Astrocyte (in vitro differentiated cells and primary cell): Measurements from ENCODE around the gene ATG2B. TPM values are rescaled to one million over a fixed set of nuclear protein-coding genes. Genes with fewer than 3 reads are reported as not detected.
"Not testable (repeated sequence)": the region's sequence is repeated elsewhere in the genome, so short reads cannot be mapped to it uniquely, and the experiment has no call there.

Source experiments
- DNase-seq: peaks from one replicate; pipeline ENCODE4 v3.0.0-alpha.2; 2010; ENCODE audit warnings: low read depth
- FAIRE-seq: peaks from 2 replicates; lab custom pipeline; 2011; peaks lifted over from hg19 to GRCh38; lab: Jason Lieb, UNC
- H2AFZ ChIP-seq: 2 replicates; pipeline ENCODE4 v1.6.0; 2012; ENCODE audit warnings: low read depth, low read length, inconsistent platforms
- H3K27ac ChIP-seq: 2 replicates; pipeline ENCODE4 v1.5.1; 2011; ENCODE audit warnings: low read depth, low read length, inconsistent platforms
- H3K27me3 ChIP-seq: 2 replicates; pipeline ENCODE4 v1.6.0; 2011; ENCODE audit warnings: low read length, inconsistent platforms; ENCODE audit not compliant: insufficient read depth
- H3K36me3 ChIP-seq: 2 replicates; pipeline ENCODE4 v1.5.1; 2011; ENCODE audit warnings: low read length, inconsistent platforms; ENCODE audit not compliant: insufficient read depth
- H3K4me1 ChIP-seq: 2 replicates; pipeline ENCODE4 v1.5.1; 2011; ENCODE audit warnings: low read length, inconsistent platforms; ENCODE audit not compliant: insufficient read depth
- H3K4me2 ChIP-seq: 2 replicates; pipeline ENCODE4 v1.6.0; 2012; ENCODE audit warnings: low read length, inconsistent platforms
- H3K4me3 ChIP-seq: 2 replicates; pipeline ENCODE4 v1.5.1; 2011; ENCODE audit warnings: low read depth, mild to moderate bottlenecking, low read length, inconsistent platforms; ENCODE audit not compliant: insufficient read depth
- H3K79me2 ChIP-seq: 2 replicates; pipeline ENCODE4 v1.6.0; 2012; ENCODE audit warnings: mild to moderate bottlenecking, low read length, inconsistent platforms; ENCODE audit not compliant: insufficient read depth
- H3K9ac ChIP-seq: 2 replicates; pipeline ENCODE4 v1.6.0; 2012; ENCODE audit warnings: mild to moderate bottlenecking, low read length, inconsistent platforms
- H3K9me3 ChIP-seq: 2 replicates; pipeline ENCODE4 v1.5.1; 2012; ENCODE audit warnings: low read depth, mild to moderate bottlenecking, low read length, inconsistent platforms; ENCODE audit not compliant: insufficient read depth
- H4K20me1 ChIP-seq: 2 replicates; pipeline ENCODE4 v1.6.0; 2012; ENCODE audit warnings: low read length, inconsistent platforms; ENCODE audit not compliant: insufficient read depth
- H3K27ac Mint-ChIP-seq: one replicate; pipeline ENCODE4 v1.8.0; 2021; ENCODE audit warnings: mild to moderate bottlenecking, mixed read lengths; ENCODE audit not compliant: unreplicated experiment
- H3K27me3 Mint-ChIP-seq: one replicate; pipeline ENCODE4 v1.8.0; 2021; ENCODE audit warnings: low read depth, mixed read lengths; ENCODE audit not compliant: unreplicated experiment
- H3K36me3 Mint-ChIP-seq: one replicate; pipeline ENCODE4 v1.8.0; 2021; ENCODE audit warnings: low read depth, mixed read lengths; ENCODE audit not compliant: unreplicated experiment
- H3K4me1 Mint-ChIP-seq: one replicate; pipeline ENCODE4 v1.8.0; 2021; ENCODE audit warnings: low read depth, mixed read lengths; ENCODE audit not compliant: unreplicated experiment
- H3K4me3 Mint-ChIP-seq: one replicate; pipeline ENCODE4 v1.8.0; 2021; ENCODE audit warnings: mild to moderate bottlenecking, moderate library complexity, mixed read lengths; ENCODE audit not compliant: unreplicated experiment
- H3K9me3 Mint-ChIP-seq: one replicate; pipeline ENCODE4 v1.8.0; 2021; ENCODE audit warnings: mild to moderate bottlenecking, mixed read lengths; ENCODE audit not compliant: unreplicated experiment
- EZH2 ChIP-seq: IDR thresholded peaks from 2 replicates; pipeline ENCODE4 v1.6.1; 2012; ENCODE audit warnings: mild to moderate bottlenecking, low read length, inconsistent platforms; ENCODE audit not compliant: insufficient read depth
- total RNA-seq: library from RNA; stranded (reverse); gene quantifications from 2 replicates; pipeline ENCODE4 v1.2.1, GENCODE V29; 2021
- TF ChIP-seq, protein P1 (sequence below): IDR thresholded peaks from 2 replicates; pipeline ENCODE4 v1.5.1; 2011; ENCODE audit warnings: low read depth, mild to moderate bottlenecking, inconsistent platforms, low read length, moderate library complexity; ENCODE audit not compliant: insufficient read depth

Gene ATG2B
- total RNA-seq, 1 donor from 2014 or later, result 14.2 TPM

DNA sequence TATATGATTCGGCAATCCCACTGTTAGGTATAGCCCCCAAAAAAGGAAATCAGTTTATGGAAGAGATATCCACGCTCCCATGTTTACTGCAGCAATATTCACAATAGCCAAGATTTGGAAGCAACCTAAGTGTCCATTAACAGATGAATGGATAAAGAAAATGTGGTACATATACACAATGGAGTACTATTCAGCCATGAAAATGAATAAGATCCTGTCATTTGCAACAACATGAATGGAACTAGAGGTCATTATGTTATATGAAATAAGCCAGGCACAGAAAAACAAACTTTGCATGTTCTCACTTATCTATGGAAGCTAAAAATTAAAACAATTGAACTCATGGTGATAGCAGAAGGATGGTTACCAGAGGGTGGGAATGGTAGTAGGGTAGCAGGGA is 15.2 kb downstream of the ATG2B start:
- not testable (repeated sequence) for H3K36me3 ChIP-seq, H3K9ac ChIP-seq, H3K27ac Mint-ChIP-seq, H3K36me3 Mint-ChIP-seq, H3K27me3 Mint-ChIP-seq, H3K27me3 ChIP-seq, H3K4me3 ChIP-seq, DNase-seq, FAIRE-seq, H3K9me3 Mint-ChIP-seq, H3K4me2 ChIP-seq, H3K9me3 ChIP-seq, H3K4me1 Mint-ChIP-seq, H3K27ac ChIP-seq, H3K4me1 ChIP-seq, H2AFZ ChIP-seq, H3K4me3 Mint-ChIP-seq
- Histone ChIP-seq H3K79me2 (peaks cover 37% of the 10 kb centered on the region), H4K20me1 (peaks cover 41% of the 10 kb centered on the region)

DNA sequence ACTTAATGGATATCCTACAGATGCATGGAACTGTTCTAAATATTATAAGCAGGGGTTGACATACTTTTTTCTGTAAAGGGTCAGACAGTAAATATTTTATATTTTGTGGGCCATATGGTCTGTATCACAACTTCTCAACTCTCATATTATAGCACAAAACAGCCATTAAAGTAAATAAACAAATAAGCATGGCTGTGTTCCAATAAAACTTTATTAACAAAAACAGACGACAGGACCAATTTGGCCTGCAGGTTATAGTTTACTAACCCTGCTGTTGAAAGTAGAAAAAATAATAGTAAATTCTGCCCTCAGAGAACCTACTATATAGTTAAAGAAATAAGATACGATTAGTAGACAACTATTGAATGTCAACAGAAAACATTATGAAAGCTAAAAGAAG is 17.5 kb downstream of the ATG2B start:
- no peak overlapping the region for H3K9ac ChIP-seq
- H3K27me3 Mint-ChIP-seq, result no peaks in the 10 kb centered on the region
- DNase-seq (no peak), FAIRE-seq (no peak)
- no peak overlapping the region for H3K4me3 Mint-ChIP-seq
- H2AFZ ChIP-seq, result no peak overlapping the region
- H3K27ac ChIP-seq, result no peak overlapping the region
- H3K79me2 ChIP-seq, result peaks cover 30% of the 10 kb centered on the region
- H3K4me2 ChIP-seq, result no peak overlapping the region
- no peak for TF ChIP-seq EZH2
- TF ChIP-seq, protein P1, sequence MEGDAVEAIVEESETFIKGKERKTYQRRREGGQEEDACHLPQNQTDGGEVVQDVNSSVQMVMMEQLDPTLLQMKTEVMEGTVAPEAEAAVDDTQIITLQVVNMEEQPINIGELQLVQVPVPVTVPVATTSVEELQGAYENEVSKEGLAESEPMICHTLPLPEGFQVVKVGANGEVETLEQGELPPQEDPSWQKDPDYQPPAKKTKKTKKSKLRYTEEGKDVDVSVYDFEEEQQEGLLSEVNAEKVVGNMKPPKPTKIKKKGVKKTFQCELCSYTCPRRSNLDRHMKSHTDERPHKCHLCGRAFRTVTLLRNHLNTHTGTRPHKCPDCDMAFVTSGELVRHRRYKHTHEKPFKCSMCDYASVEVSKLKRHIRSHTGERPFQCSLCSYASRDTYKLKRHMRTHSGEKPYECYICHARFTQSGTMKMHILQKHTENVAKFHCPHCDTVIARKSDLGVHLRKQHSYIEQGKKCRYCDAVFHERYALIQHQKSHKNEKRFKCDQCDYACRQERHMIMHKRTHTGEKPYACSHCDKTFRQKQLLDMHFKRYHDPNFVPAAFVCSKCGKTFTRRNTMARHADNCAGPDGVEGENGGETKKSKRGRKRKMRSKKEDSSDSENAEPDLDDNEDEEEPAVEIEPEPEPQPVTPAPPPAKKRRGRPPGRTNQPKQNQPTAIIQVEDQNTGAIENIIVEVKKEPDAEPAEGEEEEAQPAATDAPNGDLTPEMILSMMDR, result no peak
- peaks cover 28% of the 10 kb centered on the region for H4K20me1 ChIP-seq
- H3K4me1 ChIP-seq, result no peaks in the 10 kb centered on the region
- no peaks in the 10 kb centered on the region for H3K36me3 Mint-ChIP-seq
- H3K4me3 ChIP-seq, result no peak overlapping the region
- no peaks in the 10 kb centered on the region for H3K9me3 ChIP-seq
- no peaks in the 10 kb centered on the region for H3K36me3 ChIP-seq
- H3K9me3 Mint-ChIP-seq, result no peaks in the 10 kb centered on the region
- H3K27me3 ChIP-seq, result no peaks in the 10 kb centered on the region
- no peak overlapping the region for H3K27ac Mint-ChIP-seq
- H3K4me1 Mint-ChIP-seq, result peaks cover 4% of the 10 kb centered on the region

DNA sequence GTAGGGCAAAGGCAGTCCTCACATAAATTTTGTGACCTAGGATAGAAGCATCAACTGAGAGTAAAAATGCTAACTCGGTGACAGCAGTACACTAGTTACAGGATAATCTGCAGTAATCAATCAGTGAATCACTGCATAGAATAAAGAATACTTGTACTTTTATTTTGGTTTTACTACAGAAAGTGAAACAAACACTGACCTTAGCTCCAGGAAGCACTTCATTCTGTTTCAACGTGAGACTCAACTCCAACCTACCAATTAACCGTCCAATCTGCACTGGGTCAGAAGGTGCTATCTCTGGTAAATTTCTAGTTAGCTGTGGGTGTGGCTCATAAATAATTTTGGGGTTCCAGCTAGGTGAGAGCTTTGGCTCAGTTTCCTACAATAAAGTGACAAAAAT is 21.8 kb downstream of the ATG2B start:
- Histone ChIP-seq H3K9me3 (no peaks in the 10 kb centered on the region), H3K4me1 (no peaks in the 10 kb centered on the region), H3K36me3 (no peaks in the 10 kb centered on the region), H3K27ac (no peak overlapping the region), H3K27me3 (no peaks in the 10 kb centered on the region), H4K20me1 (no peaks in the 10 kb centered on the region), H3K4me2 (no peak overlapping the region), H2AFZ (no peak overlapping the region), H3K9ac (no peak overlapping the region), H3K79me2 (no peaks in the 10 kb centered on the region), H3K4me3 (no peak overlapping the region)
- peaks cover 4% of the 10 kb centered on the region for H3K36me3 Mint-ChIP-seq
- TF ChIP-seq, protein P1, result no peak
- TF ChIP-seq EZH2, result no peak
- H3K4me3 Mint-ChIP-seq, result no peak overlapping the region
- DNase-seq, result no peak
- no peak for FAIRE-seq
- H3K27ac Mint-ChIP-seq, result no peak overlapping the region
- no peaks in the 10 kb centered on the region for H3K27me3 Mint-ChIP-seq
- H3K9me3 Mint-ChIP-seq, result peaks cover 4% of the 10 kb centered on the region
- no peaks in the 10 kb centered on the region for H3K4me1 Mint-ChIP-seq
